ENCODE measurements around the gene ERP44.
"Not testable (repeated sequence)": the region's sequence is repeated elsewhere in the genome, so short reads cannot be mapped to it uniquely, and the experiment has no call there.

ERP44 gene

GRCh38 chr9:100098887-100099721, at the start of gene ERP44, which contains the start of gene INVS:
Gene ERP44, minus strand, starts transcription at chr9:100099000. Its CDS starts 160 bp downstream, at chr9:100098840.
Gene INVS, plus strand, starts transcription at chr9:100099243. Its CDS starts 5,279 bp downstream, at chr9:100104522.
- DNase-seq (ENCODE audit: insufficient read length, low spot score) (peak; percentile 80), FAIRE-seq (peak; percentile 96)

- FAIRE-seq; DNase-seq (ENCODE audit: insufficient read length, low spot score): not testable (repeated sequence)
Observed at GRCh38 chr9:100145976-100146375, 47.2 kb upstream of the ERP44 start.

- not testable (repeated sequence) for FAIRE-seq; DNase-seq (ENCODE audit: insufficient read length, low spot score)
Observed at GRCh38 chr9:100145167-100145934, 46.6 kb upstream of the ERP44 start.

GRCh38 chr9:100141862-100142261, 43.1 kb upstream of the ERP44 start:
- not testable (repeated sequence) for FAIRE-seq; DNase-seq (ENCODE audit: insufficient read length, low spot score)

GRCh38 chr9:100140303-100140702, 41.5 kb upstream of the ERP44 start:
- DNase-seq (ENCODE audit: insufficient read length, low spot score); FAIRE-seq: not testable (repeated sequence)

- DNase-seq (ENCODE audit: insufficient read length, low spot score); FAIRE-seq: not testable (repeated sequence)
Observed at GRCh38 chr9:100136799-100137198, 38.0 kb upstream of the ERP44 start.

- FAIRE-seq: no peak
- DNase-seq (ENCODE audit: insufficient read length, low spot score): no peak
Observed at GRCh38 chr9:100134731-100135130, 35.9 kb upstream of the ERP44 start.

GRCh38 chr9:100131875-100132430, 33.2 kb upstream of the ERP44 start:
- FAIRE-seq (no peak), DNase-seq (ENCODE audit: insufficient read length, low spot score) (no peak)

- no peak for FAIRE-seq
Observed at GRCh38 chr9:100131216-100131615, 32.4 kb upstream of the ERP44 start.

GRCh38 chr9:100129772-100130171, 31.0 kb upstream of the ERP44 start:
- DNase-seq (ENCODE audit: insufficient read length, low spot score): no peak
- FAIRE-seq: no peak

More at GRCh38 chr9:100131216-100131615, 32.4 kb upstream of the ERP44 start:
- no peak for DNase-seq (ENCODE audit: insufficient read length, low spot score)

- DNase-seq (ENCODE audit: insufficient read length, low spot score) (no peak), FAIRE-seq (no peak)
Observed at GRCh38 chr9:100126423-100126822, 27.6 kb upstream of the ERP44 start.

GRCh38 chr9:100125910-100126309, 27.1 kb upstream of the ERP44 start:
- FAIRE-seq (no peak), DNase-seq (ENCODE audit: insufficient read length, low spot score) (no peak)

- DNase-seq (ENCODE audit: insufficient read length, low spot score) (no peak), FAIRE-seq (no peak)
Observed at GRCh38 chr9:100125236-100125635, 26.4 kb upstream of the ERP44 start.

- DNase-seq (ENCODE audit: insufficient read length, low spot score): no peak
- peak; percentile 73 for FAIRE-seq
Observed at GRCh38 chr9:100120286-100120685, 21.5 kb upstream of the ERP44 start.

- no peak for FAIRE-seq
- no peak for DNase-seq (ENCODE audit: insufficient read length, low spot score)
Observed at GRCh38 chr9:100117316-100117715, 18.5 kb upstream of the ERP44 start.

- FAIRE-seq (no peak), DNase-seq (ENCODE audit: insufficient read length, low spot score) (no peak)
Observed at GRCh38 chr9:100112677-100113336, 14.0 kb upstream of the ERP44 start.

GRCh38 chr9:100111235-100111634, 12.4 kb upstream of the ERP44 start:
- FAIRE-seq (no peak), DNase-seq (ENCODE audit: insufficient read length, low spot score) (no peak)

GRCh38 chr9:100108559-100108958, 9.8 kb upstream of the ERP44 start:
- DNase-seq (ENCODE audit: insufficient read length, low spot score) (no peak), FAIRE-seq (no peak)

- DNase-seq (ENCODE audit: insufficient read length, low spot score): no peak
- no peak for FAIRE-seq
Observed at GRCh38 chr9:100106616-100107015, 7.8 kb upstream of the ERP44 start.

- FAIRE-seq: no peak
Observed at GRCh38 chr9:100105861-100106260, 7.1 kb upstream of the ERP44 start.

GRCh38 chr9:100104314-100104713, 5.5 kb upstream of the ERP44 start:
- FAIRE-seq: no peak
- DNase-seq (ENCODE audit: insufficient read length, low spot score): no peak

More at GRCh38 chr9:100105861-100106260, 7.1 kb upstream of the ERP44 start:
- DNase-seq (ENCODE audit: insufficient read length, low spot score): no peak
